Vagina (tissue), 2 donors: ENCODE results near the gene NDUFA9. TPM values are rescaled to one million over a fixed set of nuclear protein-coding genes. Genes with fewer than 3 reads are reported as not detected.

ENCODE experiments used
- DNase-seq, 2 donors: peaks; one replicate each; pipeline ENCODE4 v3.0.0-alpha.2; 2017; ENCODE audit errors: extremely low spot score in 2 of 2
- H3K27ac ChIP-seq: fragments of 200-600 bp; sonication (generic); one replicate; pipeline ENCODE4 v1.5.1; 2019
- H3K27me3 ChIP-seq: fragments of 200-600 bp; sonication (generic); one replicate; pipeline ENCODE4 v1.5.1; 2019
- H3K36me3 ChIP-seq, 2 donors: fragments of 200-600 bp; sonication (generic); one replicate each; pipeline ENCODE4 v1.5.1; 2017 to 2019
- H3K4me1 ChIP-seq: fragments of 200-600 bp; sonication (generic); one replicate; pipeline ENCODE4 v1.5.1; 2019
- H3K4me3 ChIP-seq, 2 donors: fragments of 200-600 bp; sonication (generic); 1 replicate in 1 of 2; 2 replicates in 1 of 2; pipeline ENCODE4 v1.5.1; 2016 to 2019
- H3K9me3 ChIP-seq: fragments of 200-600 bp; sonication (generic); one replicate; pipeline ENCODE4 v1.5.1; 2019
- POLR2A ChIP-seq, 2 donors: fragments of 450-650 bp; IDR thresholded peaks; one replicate each; pipeline ENCODE4 v1.6.1; 2017; ENCODE audit warnings: antibody characterized with exemption in 2 of 2, mild to moderate bottlenecking in 2 of 2, moderate library complexity in 2 of 2
- POLR2AphosphoS5 ChIP-seq, 2 donors: sonication (generic); formaldehyde crosslinking; IDR thresholded peaks; one replicate each; pipeline ENCODE4 v1.9.0; 2017; ENCODE audit warnings: antibody characterized with exemption in 2 of 2, mild to moderate bottlenecking in 2 of 2, low read depth in 1 of 2; ENCODE audit not compliant: insufficient read depth in 1 of 2
- intact Hi-C: fragments of 100-400 bp; cut with DNase I; formaldehyde crosslinking; loops from one replicate; pipeline ENCODE4 v1.15.1; 2023
- total RNA-seq: library from RNA; depleted of rRNA; stranded (reverse); fragments of >200 nt; gene quantifications from one replicate; pipeline ENCODE4 v1.2.3, GENCODE V29; 2016
- TF ChIP-seq, protein P1 (sequence below), 3 experiments: fragments of 450-650 bp in 2 of 3; fragments of 200-600 bp in 1 of 3; sonication (generic) in 1 of 3; IDR thresholded peaks; one replicate each; pipeline ENCODE4 v1.5.1; 2017 to 2019; ENCODE audit warnings: antibody characterized with exemption in 3 of 3, mild to moderate bottlenecking in 2 of 3, moderate library complexity in 2 of 3

Gene NDUFA9
- total RNA-seq, 1 donor from 2014 or later: 49.6 TPM

- intact Hi-C loops: no loop called here
- TF ChIP-seq POLR2AphosphoS5 (IDR thresholded peaks at IDR 0.05; ENCODE audit: insufficient read depth in 1 of 2, low read depth in 1 of 2): no peak
- TF ChIP-seq POLR2A (IDR thresholded peaks at IDR 0.05): no peak
- TF ChIP-seq, protein P1, sequence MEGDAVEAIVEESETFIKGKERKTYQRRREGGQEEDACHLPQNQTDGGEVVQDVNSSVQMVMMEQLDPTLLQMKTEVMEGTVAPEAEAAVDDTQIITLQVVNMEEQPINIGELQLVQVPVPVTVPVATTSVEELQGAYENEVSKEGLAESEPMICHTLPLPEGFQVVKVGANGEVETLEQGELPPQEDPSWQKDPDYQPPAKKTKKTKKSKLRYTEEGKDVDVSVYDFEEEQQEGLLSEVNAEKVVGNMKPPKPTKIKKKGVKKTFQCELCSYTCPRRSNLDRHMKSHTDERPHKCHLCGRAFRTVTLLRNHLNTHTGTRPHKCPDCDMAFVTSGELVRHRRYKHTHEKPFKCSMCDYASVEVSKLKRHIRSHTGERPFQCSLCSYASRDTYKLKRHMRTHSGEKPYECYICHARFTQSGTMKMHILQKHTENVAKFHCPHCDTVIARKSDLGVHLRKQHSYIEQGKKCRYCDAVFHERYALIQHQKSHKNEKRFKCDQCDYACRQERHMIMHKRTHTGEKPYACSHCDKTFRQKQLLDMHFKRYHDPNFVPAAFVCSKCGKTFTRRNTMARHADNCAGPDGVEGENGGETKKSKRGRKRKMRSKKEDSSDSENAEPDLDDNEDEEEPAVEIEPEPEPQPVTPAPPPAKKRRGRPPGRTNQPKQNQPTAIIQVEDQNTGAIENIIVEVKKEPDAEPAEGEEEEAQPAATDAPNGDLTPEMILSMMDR (IDR thresholded peaks at IDR 0.05): no peak
- Histone ChIP-seq H3K36me3 (no peaks in the 10 kb centered on the region), H3K4me3 (no peak overlapping the region), H3K9me3 (no peaks in the 10 kb centered on the region), H3K4me1 (no peaks in the 10 kb centered on the region), H3K27ac (no peak overlapping the region), H3K27me3 (no peaks in the 10 kb centered on the region)
- no peak for DNase-seq
Measured at GRCh38 chr12:4630262-4630661, 18.7 kb upstream of the NDUFA9 start.

GRCh38 chr12:4643747-4644146, 5.2 kb upstream of the NDUFA9 start:
- Histone ChIP-seq H3K4me3 (no peak overlapping the region), H3K4me1 (peaks cover 8% of the 10 kb centered on the region), H3K27ac (no peak overlapping the region), H3K9me3 (no peaks in the 10 kb centered on the region), H3K27me3 (no peaks in the 10 kb centered on the region), H3K36me3 (no peaks in the 10 kb centered on the region)
- intact Hi-C loops: no loop called here
- no peak for TF ChIP-seq POLR2AphosphoS5 (IDR thresholded peaks at IDR 0.05; ENCODE audit: insufficient read depth in 1 of 2, low read depth in 1 of 2)
- TF ChIP-seq, protein P1 (IDR thresholded peaks at IDR 0.05): no peak
- TF ChIP-seq POLR2A (IDR thresholded peaks at IDR 0.05): no peak
- DNase-seq: no peak

GRCh38 chr12:4645023-4645422, 3.9 kb upstream of the NDUFA9 start:
- no peak overlapping the region for H3K27ac ChIP-seq

DNA sequence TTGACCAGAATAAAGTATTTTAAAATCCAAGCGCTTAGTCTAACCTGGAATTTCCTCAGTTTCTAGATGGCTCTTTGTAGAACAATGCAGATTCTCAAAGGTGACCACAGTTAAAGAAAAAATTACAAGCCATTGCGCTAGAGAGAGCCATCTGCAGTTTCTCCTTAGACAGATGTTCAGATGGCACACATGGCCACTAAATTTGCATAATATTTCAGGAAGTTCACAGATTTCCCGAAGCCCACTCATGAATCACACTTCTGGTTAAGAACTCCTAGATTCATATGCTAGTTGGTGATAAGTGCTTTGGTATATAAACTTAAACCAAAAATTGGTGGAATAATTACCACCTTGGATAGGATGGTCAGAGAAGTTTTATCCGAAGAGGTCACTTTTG, 812 bp upstream of the NDUFA9 start:
- Histone ChIP-seq H3K27ac (peak overlapping the region; percentile 79), H3K9me3 (no peaks in the 10 kb centered on the region), H3K4me3 (peak overlapping the region; percentile 68 to 70), H3K4me1 (peaks cover 28% of the 10 kb centered on the region), H3K36me3 (no peaks in the 10 kb centered on the region), H3K27me3 (no peaks in the 10 kb centered on the region)
- TF ChIP-seq, protein P1 (IDR thresholded peaks at IDR 0.05): no peak
- no peak for DNase-seq
- intact Hi-C loops: no loop called here

More at GRCh38 chr12:4645023-4645422, 3.9 kb upstream of the NDUFA9 start:
- no peak for DNase-seq
- TF ChIP-seq, protein P1 (IDR thresholded peaks at IDR 0.05): no peak
- H3K9me3 ChIP-seq: no peaks in the 10 kb centered on the region
- no peaks in the 10 kb centered on the region for H3K36me3 ChIP-seq
- H3K4me1 ChIP-seq: peaks cover 15% of the 10 kb centered on the region
- H3K27me3 ChIP-seq: no peaks in the 10 kb centered on the region
- no peak overlapping the region for H3K4me3 ChIP-seq
- intact Hi-C loops: no loop called here

DNA sequence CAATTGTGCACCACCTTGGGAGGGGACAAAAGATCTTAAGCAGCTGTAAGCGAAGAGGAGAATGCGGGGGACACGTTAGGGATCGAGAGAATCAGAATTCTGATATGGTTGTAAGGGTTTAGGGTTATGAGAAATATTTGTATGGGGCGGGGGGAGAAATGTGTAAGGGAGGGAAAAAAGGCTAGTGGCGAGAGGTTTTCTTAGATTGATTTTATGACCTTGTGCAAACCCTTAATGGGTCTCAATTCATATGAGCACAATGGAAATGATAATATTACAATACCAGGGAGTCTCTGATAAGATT, 396 bp downstream of the NDUFA9 start:
- intact Hi-C loops: no loop called here
- no peak for TF ChIP-seq POLR2A (IDR thresholded peaks at IDR 0.05)
- TF ChIP-seq, protein P1 (IDR thresholded peaks at IDR 0.05): no peak
- no peak for TF ChIP-seq POLR2AphosphoS5 (IDR thresholded peaks at IDR 0.05; ENCODE audit: insufficient read depth in 1 of 2, low read depth in 1 of 2)
- DNase-seq: no peak
- H3K4me3 ChIP-seq: peak overlapping the region; percentile 68 to 70
- H3K36me3 ChIP-seq: peaks cover 0 to 3% of the 10 kb centered on the region in 2 donors
- H3K4me1 ChIP-seq: peaks cover 28% of the 10 kb centered on the region
- H3K27me3 ChIP-seq: no peaks in the 10 kb centered on the region
- H3K27ac ChIP-seq: peak overlapping the region; percentile 79
- H3K9me3 ChIP-seq: no peaks in the 10 kb centered on the region
